ENCODE measurements around the gene ISYNA1. TPM values are rescaled to one million over a fixed set of nuclear protein-coding genes. Genes with fewer than 3 reads are reported as not detected.

Gene ISYNA1
- total RNA-seq, 1 experiment from 2014 or later = 129 TPM

- CTCF ChIA-PET = no interaction called here
- no peaks in the 10 kb centered on the region for H3K27me3 ChIP-seq (ENCODE audit: insufficient read depth, low read depth)
- POLR2A ChIA-PET (ENCODE audit: unreplicated experiment) = no interaction called here
Measured at GRCh38 chr19:18433015-18433691, 4.8 kb downstream of the ISYNA1 start.

DNA sequence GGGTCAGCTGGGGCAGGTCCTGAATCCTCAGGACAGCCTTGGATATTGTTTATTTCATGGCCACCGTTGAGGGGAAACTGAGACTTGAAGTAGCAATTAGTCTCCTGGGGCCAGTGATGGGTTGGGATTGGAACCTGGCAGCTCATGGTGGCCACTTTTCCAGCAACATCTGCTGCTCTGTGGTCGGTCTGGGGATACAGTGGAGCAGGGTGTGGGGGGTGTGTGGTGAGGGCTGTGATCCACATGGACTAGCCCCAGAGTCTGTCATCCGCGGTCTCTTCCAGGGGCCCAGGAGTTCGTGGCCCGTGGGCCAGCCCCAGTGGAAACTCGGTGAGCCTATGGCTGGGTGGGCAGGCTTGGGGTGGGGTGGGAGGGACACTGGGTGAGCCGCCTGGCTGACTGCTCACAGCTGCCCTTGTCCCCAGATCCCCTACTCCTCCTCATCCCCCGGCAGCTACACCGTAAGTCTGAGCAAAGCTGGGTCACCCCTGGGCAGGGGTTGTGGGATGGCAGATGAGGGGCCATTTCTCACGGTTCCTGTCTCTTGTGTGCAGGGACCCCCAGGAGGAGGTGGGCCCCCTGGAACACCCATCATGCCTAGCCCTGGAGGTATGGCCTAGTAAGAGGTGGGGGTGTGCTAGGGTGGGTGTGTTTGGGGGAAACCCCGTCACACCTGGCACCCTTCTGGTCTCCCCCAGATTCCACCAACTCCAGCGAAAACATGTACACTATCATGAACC, 5.5 kb downstream of the ISYNA1 start:
- H3K4me2 ChIP-seq = no peak overlapping the region

More at GRCh38 chr19:18433015-18433691, 4.8 kb downstream of the ISYNA1 start:
- no peaks in the 10 kb centered on the region; the same call in 1 of the 2 replicates for H3K36me3 ChIP-seq (ENCODE audit: low read depth)
- H3K4me3 ChIP-seq = no peak overlapping the region
- H2AFZ ChIP-seq = no peak overlapping the region
- H3K4me1 ChIP-seq (replicated peaks; ENCODE audit: insufficient read depth) = peaks cover 8% of the 10 kb centered on the region; the same call in 1 of the 2 replicates
- no peaks in the 10 kb centered on the region for H3K9me3 ChIP-seq (ENCODE audit: insufficient read depth, low read depth)
- DNase-seq = no peak
- no peaks in the 10 kb centered on the region for H3K9me2 ChIP-seq (ENCODE audit: insufficient read depth)
- H4K20me1 ChIP-seq (ENCODE audit: insufficient read depth) = peaks cover 5% of the 10 kb centered on the region; the same call in 1 of the 2 replicates
- no peak overlapping the region for H3K27ac ChIP-seq
- peaks cover 8% of the 10 kb centered on the region; the same call in 1 of the 2 replicates for H3K79me2 ChIP-seq (ENCODE audit: low read depth)
- peaks cover 34% of the 10 kb centered on the region; the same call in 1 of the 2 replicates for H3F3A ChIP-seq (ENCODE audit: insufficient read depth, low read depth)
- intact Hi-C loops (cut with micrococcal nuclease; ENCODE audit: unreplicated experiment) = no loop called here
- H3K4me2 ChIP-seq = no peak overlapping the region
- no TSS peak for BruUV-seq (replicated peaks)
- no peak for TF ChIP-seq EZH2 (IDR thresholded peaks at IDR 0.05; ENCODE audit: low read depth)
- TF ChIP-seq, protein P1, sequence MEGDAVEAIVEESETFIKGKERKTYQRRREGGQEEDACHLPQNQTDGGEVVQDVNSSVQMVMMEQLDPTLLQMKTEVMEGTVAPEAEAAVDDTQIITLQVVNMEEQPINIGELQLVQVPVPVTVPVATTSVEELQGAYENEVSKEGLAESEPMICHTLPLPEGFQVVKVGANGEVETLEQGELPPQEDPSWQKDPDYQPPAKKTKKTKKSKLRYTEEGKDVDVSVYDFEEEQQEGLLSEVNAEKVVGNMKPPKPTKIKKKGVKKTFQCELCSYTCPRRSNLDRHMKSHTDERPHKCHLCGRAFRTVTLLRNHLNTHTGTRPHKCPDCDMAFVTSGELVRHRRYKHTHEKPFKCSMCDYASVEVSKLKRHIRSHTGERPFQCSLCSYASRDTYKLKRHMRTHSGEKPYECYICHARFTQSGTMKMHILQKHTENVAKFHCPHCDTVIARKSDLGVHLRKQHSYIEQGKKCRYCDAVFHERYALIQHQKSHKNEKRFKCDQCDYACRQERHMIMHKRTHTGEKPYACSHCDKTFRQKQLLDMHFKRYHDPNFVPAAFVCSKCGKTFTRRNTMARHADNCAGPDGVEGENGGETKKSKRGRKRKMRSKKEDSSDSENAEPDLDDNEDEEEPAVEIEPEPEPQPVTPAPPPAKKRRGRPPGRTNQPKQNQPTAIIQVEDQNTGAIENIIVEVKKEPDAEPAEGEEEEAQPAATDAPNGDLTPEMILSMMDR (conservative IDR thresholded peaks at IDR 0.05) = no peak

More for the DNA sequence above, 5.5 kb downstream of the ISYNA1 start:
- Histone ChIP-seq H3K36me3 (ENCODE audit: low read depth) (no peaks in the 10 kb centered on the region; the same call in 1 of the 2 replicates), H3F3A (ENCODE audit: insufficient read depth, low read depth) (peaks cover 30% of the 10 kb centered on the region; the same call in 1 of the 2 replicates), H3K4me1 (replicated peaks; ENCODE audit: insufficient read depth) (peaks cover 7% of the 10 kb centered on the region; the same call in 1 of the 2 replicates), H3K9me3 (ENCODE audit: insufficient read depth, low read depth) (no peaks in the 10 kb centered on the region), H3K9me2 (ENCODE audit: insufficient read depth) (no peaks in the 10 kb centered on the region), H3K27me3 (ENCODE audit: insufficient read depth, low read depth) (no peaks in the 10 kb centered on the region), H2AFZ (no peak overlapping the region), H3K4me3 (no peak overlapping the region), H3K27ac (no peak overlapping the region), H3K79me2 (ENCODE audit: low read depth) (peaks cover 8% of the 10 kb centered on the region; the same call in 1 of the 2 replicates), H4K20me1 (ENCODE audit: insufficient read depth) (peaks cover 5% of the 10 kb centered on the region; the same call in 1 of the 2 replicates)
- intact Hi-C loops (cut with micrococcal nuclease; ENCODE audit: unreplicated experiment) = no loop called here
- TF ChIP-seq, protein P1 (conservative IDR thresholded peaks at IDR 0.05) = no peak
- TF ChIP-seq EZH2 (IDR thresholded peaks at IDR 0.05; ENCODE audit: low read depth) = no peak
- ChIA-PET POLR2A (ENCODE audit: unreplicated experiment) (no interaction called here), CTCF (no interaction called here)
- BruUV-seq (replicated peaks) = no TSS peak
- no peak for DNase-seq
